Activated T-cell treated with anti-CD3 and anti-CD28 coated beads, Interleukin-2, amount 50 U/mL, for 4 hours (primary cell): ENCODE results near the gene GPBP1L1. TPM values are rescaled to one million over a fixed set of nuclear protein-coding genes. Genes with fewer than 3 reads are reported as not detected.
"Not testable (repeated sequence)": the region's sequence is repeated elsewhere in the genome, so short reads cannot be mapped to it uniquely, and the experiment has no call there.

ENCODE experiments used
- ATAC-seq, 2 donors: fragments of 200-7000 bp; cut with Tn5 transposase; one replicate each; pipeline ENCODE4 v1.10.0; 2021
- DNase-seq: peaks from one replicate; pipeline ENCODE4 v3.0.0-alpha.2; 2020
- H3K27me3 Mint-ChIP-seq: one replicate; pipeline ENCODE4 v1.8.0; 2021; ENCODE audit warnings: low read depth, mixed read lengths
- H3K36me3 Mint-ChIP-seq: one replicate; pipeline ENCODE4 v1.8.0; 2022; ENCODE audit warnings: mixed read lengths; ENCODE audit not compliant: insufficient read depth
- H3K4me1 Mint-ChIP-seq: one replicate; pipeline ENCODE4 v1.8.0; 2021; ENCODE audit warnings: low read depth, mixed read lengths
- H3K4me3 Mint-ChIP-seq: one replicate; pipeline ENCODE4 v1.8.0; 2021; ENCODE audit warnings: mild to moderate bottlenecking, moderate library complexity, mixed read lengths
- H3K9me3 Mint-ChIP-seq: one replicate; pipeline ENCODE4 v1.8.0; 2021; ENCODE audit warnings: mixed read lengths
- total RNA-seq, 3 donors: library from RNA; stranded (reverse); gene quantifications; one replicate each; pipeline ENCODE4 v1.2.1, GENCODE V29; 2021

The GPBP1L1 gene
- total RNA-seq = 10 to 100 TPM; 76.0 to 95.6 (median 93.2) TPM

GRCh38 chr1:45686288-45687013 lies at the start of gene GPBP1L1:
TSS of gene GPBP1L1 (minus strand) at chr1:45686533. CDS start at chr1:45659087, 27,446 bp downstream.
- Mint-ChIP-seq H3K9me3 (no peaks in the 10 kb centered on the region), H3K4me3 (peak within 1 kb of the TSS; percentile 99), H3K36me3 (peaks cover 9% of the 10 kb centered on the region), H3K4me1 (peaks cover 47% of the 10 kb centered on the region), H3K27me3 (no peaks in the 10 kb centered on the region)
- ATAC-seq (peak; percentile 74 to 76), DNase-seq (peak; percentile 97)

DNA sequence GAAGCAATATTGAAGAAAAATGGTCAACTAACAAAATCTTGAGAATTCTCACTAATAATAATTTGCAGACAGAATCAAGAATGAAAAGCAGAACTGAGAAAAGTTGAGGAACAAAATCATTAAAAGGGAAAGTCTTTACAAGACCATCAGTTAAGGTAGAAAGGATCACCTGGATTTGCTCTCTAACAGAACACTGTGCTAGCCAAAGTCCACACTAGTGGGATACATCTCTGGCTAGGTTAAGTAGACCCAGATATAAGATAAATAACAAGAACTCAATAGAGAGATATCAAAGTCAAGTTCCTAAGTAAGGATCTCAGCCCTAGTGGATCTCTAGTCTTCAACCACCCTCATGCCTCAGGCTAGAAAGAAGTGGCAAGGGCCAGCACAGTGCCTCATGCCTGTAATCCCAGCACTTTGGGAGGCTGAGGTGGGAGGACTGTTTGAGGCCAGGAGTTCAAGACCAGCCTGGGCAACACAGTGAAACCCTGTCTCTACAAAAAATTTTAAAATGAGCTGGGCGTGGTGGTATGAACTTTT lies 44.5 kb upstream of the GPBP1L1 start:
- DNase-seq = no peak
- Mint-ChIP-seq H3K27me3 (no peaks in the 10 kb centered on the region), H3K36me3 (peaks cover 2% of the 10 kb centered on the region), H3K4me3 (no peak overlapping the region), H3K9me3 (no peaks in the 10 kb centered on the region), H3K4me1 (peaks cover 8% of the 10 kb centered on the region)
- no peak for ATAC-seq

GRCh38 chr1:45730075-45730779 lies 43.9 kb upstream of the GPBP1L1 start:
- no peak overlapping the region for H3K4me3 Mint-ChIP-seq
- H3K36me3 Mint-ChIP-seq = peaks cover 2% of the 10 kb centered on the region
- no peak for ATAC-seq
- H3K4me1 Mint-ChIP-seq = peaks cover 8% of the 10 kb centered on the region
- DNase-seq = no peak
- no peaks in the 10 kb centered on the region for H3K27me3 Mint-ChIP-seq
- H3K9me3 Mint-ChIP-seq = no peaks in the 10 kb centered on the region

DNA sequence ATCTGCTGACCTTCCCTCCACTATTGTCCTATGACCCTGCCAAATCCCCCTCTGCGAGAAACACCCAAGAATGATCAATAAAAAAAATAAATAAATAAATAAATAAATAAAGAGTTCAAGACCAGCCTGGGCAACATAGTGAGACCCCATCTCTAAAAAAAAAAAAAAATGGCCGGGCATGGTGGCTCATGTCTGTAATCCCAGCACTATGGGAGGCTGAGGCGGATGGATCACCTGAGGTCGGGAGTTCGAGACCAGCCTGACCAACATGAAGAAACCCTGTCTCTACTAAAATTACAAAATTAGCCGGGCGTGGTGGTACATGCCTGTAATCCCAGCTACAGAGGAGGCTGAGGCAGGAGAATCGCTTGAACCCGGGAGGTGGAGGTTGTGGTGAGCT lies 39.7 kb upstream of the GPBP1L1 start:
- not testable (repeated sequence) for H3K4me3 Mint-ChIP-seq, H3K9me3 Mint-ChIP-seq, ATAC-seq, H3K4me1 Mint-ChIP-seq, H3K36me3 Mint-ChIP-seq, H3K27me3 Mint-ChIP-seq, DNase-seq

DNA sequence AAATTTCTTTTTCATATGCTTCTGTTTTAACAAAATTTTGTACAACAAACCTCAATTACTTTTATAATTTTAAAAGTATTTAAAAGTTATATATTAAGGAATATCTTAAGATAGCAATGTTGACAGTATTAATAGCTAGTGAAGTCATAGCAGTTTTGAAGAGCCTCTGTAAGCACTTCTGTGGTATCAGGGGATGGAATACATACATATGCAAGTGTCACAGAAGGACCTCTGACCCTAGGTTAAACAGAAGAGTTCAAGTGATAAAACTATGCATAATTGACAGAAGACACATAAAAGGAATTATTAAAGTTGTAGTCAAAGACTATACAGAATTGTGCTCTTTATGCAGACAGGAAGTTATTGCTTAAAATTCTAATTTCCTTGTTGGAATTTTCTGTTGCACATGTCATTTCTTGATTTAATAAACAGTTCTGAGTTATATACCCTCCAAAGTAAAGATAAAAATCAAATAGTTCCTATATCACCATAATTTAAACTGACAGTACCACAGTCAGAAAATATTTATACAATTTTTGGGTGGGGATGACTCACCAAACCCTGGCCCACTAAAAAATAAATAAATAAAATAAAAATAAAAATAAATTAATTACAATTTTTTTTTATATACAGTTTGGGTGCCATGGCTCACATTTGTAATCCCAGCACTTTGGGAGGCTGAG lies 37.1 kb upstream of the GPBP1L1 start:
- Mint-ChIP-seq H3K4me3 (no peak overlapping the region), H3K9me3 (no peaks in the 10 kb centered on the region), H3K36me3 (peaks cover 4% of the 10 kb centered on the region), H3K27me3 (no peaks in the 10 kb centered on the region), H3K4me1 (no peaks in the 10 kb centered on the region)
- DNase-seq (no peak), ATAC-seq (no peak)

- Mint-ChIP-seq H3K9me3 (no peaks in the 10 kb centered on the region), H3K27me3 (no peaks in the 10 kb centered on the region), H3K4me3 (no peak overlapping the region), H3K36me3 (peaks cover 4% of the 10 kb centered on the region), H3K4me1 (no peaks in the 10 kb centered on the region)
- ATAC-seq (no peak), DNase-seq (no peak)
These were observed 36.5 kb upstream of the GPBP1L1 start for GRCh38 chr1:45722809-45723208.

- no peak for ATAC-seq
- Mint-ChIP-seq H3K4me1 (no peaks in the 10 kb centered on the region), H3K4me3 (no peak overlapping the region), H3K36me3 (peaks cover 4% of the 10 kb centered on the region), H3K27me3 (no peaks in the 10 kb centered on the region), H3K9me3 (no peaks in the 10 kb centered on the region)
- DNase-seq = no peak
These were observed 34.9 kb upstream of the GPBP1L1 start for GRCh38 chr1:45721207-45721606.

GRCh38 chr1:45718289-45718688 lies 32.0 kb upstream of the GPBP1L1 start:
- no peak for DNase-seq
- Mint-ChIP-seq H3K27me3 (no peaks in the 10 kb centered on the region), H3K9me3 (no peaks in the 10 kb centered on the region), H3K4me3 (no peak overlapping the region), H3K4me1 (no peaks in the 10 kb centered on the region), H3K36me3 (peaks cover 12% of the 10 kb centered on the region)
- no peak for ATAC-seq

DNA sequence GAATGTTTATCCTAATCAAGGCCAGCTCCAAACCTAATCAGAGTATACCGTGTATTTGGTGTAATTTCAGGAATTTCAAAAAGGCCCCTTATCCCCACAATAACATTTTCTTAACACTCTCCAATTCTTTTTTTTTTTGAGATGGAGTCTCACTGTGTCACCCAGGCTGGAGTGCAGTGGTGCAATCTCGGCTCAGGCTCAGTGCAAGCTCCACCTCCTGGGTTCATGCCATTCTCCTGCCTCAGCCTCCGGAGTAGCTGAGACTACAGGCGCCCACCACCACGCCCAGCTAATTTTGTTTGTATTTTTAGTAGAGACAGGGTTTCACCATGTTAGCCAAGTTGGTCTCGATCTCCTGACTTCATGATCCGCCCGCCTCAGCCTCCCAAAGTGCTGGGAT lies 31.1 kb upstream of the GPBP1L1 start:
- H3K4me1 Mint-ChIP-seq, H3K27me3 Mint-ChIP-seq, ATAC-seq, H3K36me3 Mint-ChIP-seq, H3K4me3 Mint-ChIP-seq, DNase-seq, H3K9me3 Mint-ChIP-seq: not testable (repeated sequence)

DNA sequence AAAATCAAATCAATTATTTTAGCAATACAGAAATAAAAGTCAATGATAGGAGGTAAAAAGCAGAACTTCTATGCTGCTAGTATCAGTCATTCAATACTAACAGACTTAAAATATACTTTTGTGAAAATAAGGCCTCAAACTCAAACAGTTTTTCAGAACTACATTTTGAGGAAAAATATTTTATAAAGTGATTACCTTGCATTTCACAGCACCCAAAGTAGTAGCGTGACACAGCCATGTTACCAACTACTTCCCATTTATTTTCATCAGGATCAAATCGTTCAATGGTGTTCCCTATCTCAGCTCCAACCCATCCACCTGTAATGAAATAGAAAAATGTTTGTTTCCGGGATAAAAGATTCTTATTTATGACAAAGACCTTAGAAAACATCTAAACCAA lies 30.4 kb upstream of the GPBP1L1 start:
- Mint-ChIP-seq H3K27me3 (no peaks in the 10 kb centered on the region), H3K36me3 (peaks cover 10% of the 10 kb centered on the region), H3K4me3 (no peak overlapping the region), H3K4me1 (no peaks in the 10 kb centered on the region), H3K9me3 (no peaks in the 10 kb centered on the region)
- DNase-seq (no peak), ATAC-seq (no peak)

- Mint-ChIP-seq H3K36me3 (peaks cover 15% of the 10 kb centered on the region), H3K4me1 (no peaks in the 10 kb centered on the region), H3K9me3 (no peaks in the 10 kb centered on the region), H3K27me3 (no peaks in the 10 kb centered on the region), H3K4me3 (no peak overlapping the region)
- ATAC-seq (no peak), DNase-seq (no peak)
These were observed 27.4 kb upstream of the GPBP1L1 start for GRCh38 chr1:45713711-45714110.

- H3K4me3 Mint-ChIP-seq = no peak overlapping the region
- peaks cover 5% of the 10 kb centered on the region for H3K9me3 Mint-ChIP-seq
- no peaks in the 10 kb centered on the region for H3K4me1 Mint-ChIP-seq
- peaks cover 17% of the 10 kb centered on the region for H3K36me3 Mint-ChIP-seq
- no peaks in the 10 kb centered on the region for H3K27me3 Mint-ChIP-seq
- ATAC-seq (no peak), DNase-seq (no peak)
These were observed 18.3 kb upstream of the GPBP1L1 start for GRCh38 chr1:45704637-45705036.

- Mint-ChIP-seq H3K9me3 (no peaks in the 10 kb centered on the region), H3K4me3 (no peak overlapping the region), H3K27me3 (no peaks in the 10 kb centered on the region), H3K4me1 (peaks cover 12% of the 10 kb centered on the region), H3K36me3 (peaks cover 20% of the 10 kb centered on the region)
- ATAC-seq (no peak), DNase-seq (no peak)
These were observed 8.5 kb upstream of the GPBP1L1 start for GRCh38 chr1:45694823-45695222.

GRCh38 chr1:45693811-45694210 lies 7.5 kb upstream of the GPBP1L1 start:
- not testable (repeated sequence) for ATAC-seq, H3K9me3 Mint-ChIP-seq, H3K27me3 Mint-ChIP-seq, DNase-seq, H3K4me3 Mint-ChIP-seq
- Mint-ChIP-seq H3K36me3 (peaks cover 20% of the 10 kb centered on the region), H3K4me1 (peaks cover 17% of the 10 kb centered on the region)
